Tibial artery (tissue), 4 donors: ENCODE results near the gene CCNA2.

Experiments used
- DNase-seq, 2 donors: peaks; one replicate each; pipeline ENCODE4 v3.0.0-alpha.2; 2019
- H3K27ac ChIP-seq, 2 donors: fragments of 200-600 bp; sonication (generic) in 1 of 2; 1 replicate in 1 of 2; 2 replicates in 1 of 2; pipeline ENCODE4 v1.5.1; 2018 to 2019; ENCODE audit warnings: mild to moderate bottlenecking in 1 of 2
- H3K27me3 ChIP-seq, 2 donors: fragments of 200-600 bp; sonication (generic) in 1 of 2; one replicate each; pipeline versions ENCODE4 v1.5.1 to v1.6.0; 2016 to 2019
- H3K36me3 ChIP-seq, 3 donors: fragments of 200-600 bp; sonication (generic) in 2 of 3; one replicate each; pipeline ENCODE4 v1.5.1; 2016 to 2019; ENCODE audit warnings: mild to moderate bottlenecking in 2 of 3
- H3K4me1 ChIP-seq, 4 donors: fragments of 200-600 bp; sonication (generic) in 2 of 4; 1 replicate in 3 of 4; 2 replicates in 1 of 4; pipeline ENCODE4 v1.5.1; 2016 to 2019
- H3K4me3 ChIP-seq, 2 donors: fragments of 200-600 bp; sonication (generic) in 1 of 2; 1 replicate in 1 of 2; 2 replicates in 1 of 2; pipeline ENCODE4 v1.5.1; 2018 to 2019; ENCODE audit warnings: mild to moderate bottlenecking in 2 of 2
- H3K9me3 ChIP-seq, 3 donors: fragments of 200-600 bp; sonication (generic) in 1 of 3; one replicate each; pipeline ENCODE4 v1.5.1; 2016 to 2019
- intact Hi-C: fragments of 100-400 bp; cut with DNase I; formaldehyde crosslinking; loops from one replicate; pipeline ENCODE4 v1.15.0; 2023; ENCODE audit warnings: low total_unique reads
- TF ChIP-seq, protein P1 (sequence below), 2 experiments: fragments of 200-600 bp in 1 of 2; fragments of 450-650 bp in 1 of 2; IDR thresholded peaks; one replicate each; pipeline ENCODE4 v1.5.1; 2017 to 2019; ENCODE audit warnings: antibody characterized with exemption in 2 of 2, mild to moderate bottlenecking in 1 of 2, moderate library complexity in 1 of 2

CCNA2 gene

DNA sequence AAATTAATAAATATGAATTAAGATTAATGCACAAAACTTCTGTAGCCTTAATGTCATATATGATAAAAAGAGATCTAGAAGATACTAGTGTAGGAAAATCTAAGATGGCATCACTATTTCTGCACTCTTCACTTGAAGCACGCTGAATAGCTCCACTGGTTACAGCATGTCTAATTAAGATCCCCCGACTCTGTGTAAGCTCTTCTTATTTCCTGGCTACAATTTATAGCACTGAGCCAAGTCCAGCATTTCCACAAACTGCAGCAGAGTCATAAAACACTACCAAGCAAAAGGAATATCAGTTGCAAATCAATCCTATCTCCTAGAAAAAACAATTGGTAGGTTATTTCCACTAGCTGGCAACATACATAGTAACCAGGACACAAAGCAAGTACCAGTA is 1.3 kb upstream of the CCNA2 start:
- no peaks in the 10 kb centered on the region for H3K27me3 ChIP-seq
- H3K36me3 ChIP-seq, result peaks cover 8 to 29% (median 24%) of the 10 kb centered on the region in 3 donors
- intact Hi-C loops, result loop anchor here (5.0 kb wide), 1 partner anchor 47 kb away; the partner anchor contains the start of gene BBS7
- no peaks in the 10 kb centered on the region for H3K9me3 ChIP-seq
- TF ChIP-seq, protein P1, sequence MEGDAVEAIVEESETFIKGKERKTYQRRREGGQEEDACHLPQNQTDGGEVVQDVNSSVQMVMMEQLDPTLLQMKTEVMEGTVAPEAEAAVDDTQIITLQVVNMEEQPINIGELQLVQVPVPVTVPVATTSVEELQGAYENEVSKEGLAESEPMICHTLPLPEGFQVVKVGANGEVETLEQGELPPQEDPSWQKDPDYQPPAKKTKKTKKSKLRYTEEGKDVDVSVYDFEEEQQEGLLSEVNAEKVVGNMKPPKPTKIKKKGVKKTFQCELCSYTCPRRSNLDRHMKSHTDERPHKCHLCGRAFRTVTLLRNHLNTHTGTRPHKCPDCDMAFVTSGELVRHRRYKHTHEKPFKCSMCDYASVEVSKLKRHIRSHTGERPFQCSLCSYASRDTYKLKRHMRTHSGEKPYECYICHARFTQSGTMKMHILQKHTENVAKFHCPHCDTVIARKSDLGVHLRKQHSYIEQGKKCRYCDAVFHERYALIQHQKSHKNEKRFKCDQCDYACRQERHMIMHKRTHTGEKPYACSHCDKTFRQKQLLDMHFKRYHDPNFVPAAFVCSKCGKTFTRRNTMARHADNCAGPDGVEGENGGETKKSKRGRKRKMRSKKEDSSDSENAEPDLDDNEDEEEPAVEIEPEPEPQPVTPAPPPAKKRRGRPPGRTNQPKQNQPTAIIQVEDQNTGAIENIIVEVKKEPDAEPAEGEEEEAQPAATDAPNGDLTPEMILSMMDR (IDR thresholded peaks at IDR 0.05), result no peak
- H3K27ac ChIP-seq, result no peak overlapping the region
- no peak overlapping the region for H3K4me3 ChIP-seq
- DNase-seq, result no peak
- peaks cover 0 to 14% (median 8%) of the 10 kb centered on the region in 4 donors for H3K4me1 ChIP-seq

DNA sequence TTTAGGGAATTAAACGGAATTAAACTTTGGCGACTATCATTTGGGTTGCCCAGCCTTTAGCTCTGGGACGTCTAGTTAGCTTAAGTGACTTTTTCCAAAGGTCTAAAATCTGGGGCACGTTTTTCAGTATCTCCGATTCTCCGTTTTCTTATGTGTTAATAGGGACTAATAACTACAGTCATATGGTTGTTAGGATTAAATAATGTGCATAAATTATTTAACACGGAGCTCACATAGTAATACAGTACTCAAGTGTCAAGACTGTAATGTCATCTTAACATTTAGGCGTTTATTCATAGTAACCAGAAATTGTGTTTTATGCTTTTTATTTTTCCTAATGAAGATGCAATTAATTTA is 466 bp upstream of the CCNA2 start:
- Histone ChIP-seq H3K27ac (peak overlapping the region; percentile 64 to 76), H3K27me3 (no peaks in the 10 kb centered on the region), H3K9me3 (no peaks in the 10 kb centered on the region), H3K36me3 (peaks cover 8 to 21% (median 16%) of the 10 kb centered on the region in 3 donors), H3K4me3 (peak overlapping the region; percentile 54 to 58), H3K4me1 (peaks cover 0 to 14% (median 8%) of the 10 kb centered on the region in 4 donors)
- no peak for DNase-seq
- TF ChIP-seq, protein P1 (IDR thresholded peaks at IDR 0.05), result no peak
- intact Hi-C loops, result loop anchor here (5.0 kb wide), 1 partner anchor 48 kb away; the partner anchor contains the start of gene BBS7

DNA sequence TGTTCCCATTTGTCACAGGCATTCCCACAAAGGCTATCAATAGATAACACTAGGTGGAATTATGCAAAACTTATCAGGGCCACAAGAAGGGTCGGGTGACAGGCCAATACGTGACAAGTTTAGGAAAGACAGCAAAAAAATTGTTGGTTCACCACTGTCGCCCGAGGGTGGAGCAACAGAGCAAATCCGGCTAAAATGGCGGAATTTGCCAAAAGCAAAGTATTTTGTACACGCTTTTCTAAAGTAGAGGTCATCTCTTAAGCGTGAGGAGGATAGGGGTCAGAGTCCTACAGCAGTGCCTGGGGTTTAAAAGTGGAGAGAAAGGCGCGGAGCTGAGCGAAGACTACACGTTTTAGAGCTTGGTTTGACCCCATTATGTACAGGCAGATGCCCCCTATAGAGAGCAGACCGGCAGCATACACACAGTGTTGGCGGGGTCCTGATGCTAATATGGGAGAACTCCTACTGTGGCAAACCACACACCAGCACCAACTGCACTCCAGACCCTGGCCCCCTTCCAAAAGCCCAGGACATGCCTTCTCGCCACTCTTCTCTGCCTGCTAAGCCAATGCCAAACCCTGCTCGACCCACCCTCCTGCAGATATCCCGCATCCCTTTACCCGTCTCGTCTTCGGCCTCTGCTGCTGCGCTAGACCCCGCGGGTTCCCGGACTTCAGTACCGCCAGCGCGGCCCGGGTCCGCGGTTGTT is 733 bp downstream of the CCNA2 start:
- no peaks in the 10 kb centered on the region for H3K27me3 ChIP-seq
- H3K36me3 ChIP-seq, result peaks cover 6 to 26% (median 16%) of the 10 kb centered on the region in 3 donors
- TF ChIP-seq, protein P1 (IDR thresholded peaks at IDR 0.05), result no peak
- intact Hi-C loops, result loop anchor here (5.0 kb wide), 1 partner anchor 49 kb away; the partner anchor contains the start of gene BBS7
- peak overlapping the region; percentile 54 to 58 for H3K4me3 ChIP-seq
- H3K4me1 ChIP-seq, result peaks cover 0 to 14% (median 8%) of the 10 kb centered on the region in 4 donors
- no peak overlapping the region for H3K27ac ChIP-seq
- peak; percentile 22 to 65 for DNase-seq
- H3K9me3 ChIP-seq, result no peaks in the 10 kb centered on the region

DNA sequence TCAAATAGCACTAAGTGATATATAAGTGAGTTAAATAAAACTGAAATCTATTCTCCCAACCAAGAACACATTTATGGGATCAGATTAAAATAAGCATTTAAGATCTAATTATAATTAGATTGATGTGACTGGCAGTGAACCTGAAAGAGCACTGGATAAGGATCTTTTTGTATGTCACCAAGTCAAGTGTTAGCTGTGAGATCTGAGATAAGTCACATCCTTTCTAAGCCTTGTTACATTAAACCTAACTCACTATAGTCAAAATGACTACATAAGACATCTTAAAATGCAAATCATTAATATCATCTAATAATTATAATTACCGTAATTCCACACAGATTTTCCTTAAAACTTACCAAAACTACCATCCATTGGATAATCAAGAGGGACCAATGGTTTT is 1.6 kb downstream of the CCNA2 start:
- no peak overlapping the region for H3K27ac ChIP-seq
- no peaks in the 10 kb centered on the region for H3K9me3 ChIP-seq
- H3K27me3 ChIP-seq, result no peaks in the 10 kb centered on the region
- H3K4me1 ChIP-seq, result peaks cover 0 to 14% (median 8%) of the 10 kb centered on the region in 4 donors
- H3K36me3 ChIP-seq, result peaks cover 7 to 26% (median 16%) of the 10 kb centered on the region in 3 donors
- no peak overlapping the region for H3K4me3 ChIP-seq
- intact Hi-C loops, result loop anchor here (5.0 kb wide), 1 partner anchor 50 kb away; the partner anchor contains the start of gene BBS7
- TF ChIP-seq, protein P1 (IDR thresholded peaks at IDR 0.05), result no peak
- no peak for DNase-seq

DNA sequence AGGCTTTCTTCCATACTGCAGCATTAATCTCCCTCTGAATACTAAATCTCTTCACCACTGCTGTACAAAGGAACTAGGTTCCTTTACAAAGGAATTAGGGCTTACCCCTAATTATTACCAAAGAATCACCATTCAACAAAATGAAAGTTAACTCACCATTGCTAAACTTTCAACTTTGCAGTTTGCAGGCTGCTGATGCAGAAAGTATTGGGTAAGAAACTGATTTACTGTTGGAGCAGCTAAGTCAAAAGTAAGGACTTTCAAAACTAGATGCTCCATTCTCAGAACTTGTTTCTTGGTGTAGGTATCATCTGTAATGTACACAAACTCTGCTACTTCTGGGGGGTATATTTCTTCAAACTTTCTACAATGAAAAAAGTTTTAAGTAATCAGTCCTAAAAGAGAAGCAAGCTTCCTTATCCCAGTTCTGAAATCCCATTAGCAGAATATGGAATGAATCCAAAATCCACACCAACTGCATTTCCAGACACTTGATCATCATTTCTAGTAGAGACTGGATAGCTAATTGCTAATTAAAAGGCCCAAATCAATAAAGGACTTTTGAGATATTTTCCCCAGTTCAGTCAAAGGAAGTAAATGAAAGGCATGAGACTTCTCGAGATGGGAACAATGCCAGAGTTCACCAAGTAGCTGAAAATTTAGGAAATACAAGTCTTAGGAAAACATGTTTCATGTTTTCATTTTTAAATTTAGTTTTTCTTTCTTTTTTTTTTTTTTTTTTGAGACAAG is 4.3 kb downstream of the CCNA2 start:
- DNase-seq, result no peak
- peaks cover 26 to 45% (median 37%) of the 10 kb centered on the region in 3 donors for H3K36me3 ChIP-seq
- no peak overlapping the region for H3K4me3 ChIP-seq
- H3K4me1 ChIP-seq, result peaks cover 0 to 10% (median 8%) of the 10 kb centered on the region in 4 donors
- H3K27ac ChIP-seq, result no peak overlapping the region
- H3K27me3 ChIP-seq, result no peaks in the 10 kb centered on the region
- intact Hi-C loops, result no loop called here
- TF ChIP-seq, protein P1 (IDR thresholded peaks at IDR 0.05), result no peak
- no peaks in the 10 kb centered on the region for H3K9me3 ChIP-seq
